Epithelial cell of prostate (primary cell): Measurements from ENCODE around the gene ATF6.
A peak's percentile ranks its signal among the peaks of the same experiment; 100 is the strongest.
"Not testable (repeated sequence)": the region's sequence is repeated elsewhere in the genome, so short reads cannot be mapped to it uniquely, and the experiment has no call there.

Experiments used
- DNase-seq: peaks from one replicate; pipeline ENCODE4 v3.0.0-alpha.2; 2011; ENCODE audit warnings: low read depth, low spot score
- H3K27ac ChIP-seq: fragments of 450-650 bp; 2 replicates; pipeline ENCODE4 v1.5.1; 2017; ENCODE audit warnings: mild to moderate bottlenecking

ATF6 gene

GRCh38 chr1:161766102-161766981 is at the start of gene ATF6:
TSS of gene ATF6 (plus strand) at chr1:161766320. CDS start at chr1:161766361, 41 bp downstream.
- DNase-seq: peak; percentile 74
- peak within 1 kb of the TSS; percentile 85 for H3K27ac ChIP-seq

GRCh38 chr1:161718559-161719324 is 47.4 kb upstream of the ATF6 start:
- DNase-seq: no peak
- no peak overlapping the region for H3K27ac ChIP-seq

GRCh38 chr1:161719325-161719611 is 46.9 kb upstream of the ATF6 start:
- no peak overlapping the region for H3K27ac ChIP-seq
- DNase-seq: no peak

GRCh38 chr1:161720422-161720821 is 45.7 kb upstream of the ATF6 start:
- DNase-seq: no peak
- no peak overlapping the region for H3K27ac ChIP-seq

GRCh38 chr1:161720956-161721737 is 45.0 kb upstream of the ATF6 start, which contains the start of gene FCRLB:
TSS of gene FCRLB (plus strand) at chr1:161721544. CDS start at chr1:161722673, 1,129 bp downstream.
- no peak within 1 kb of the TSS for H3K27ac ChIP-seq
- no peak for DNase-seq

GRCh38 chr1:161721738-161722343 is 44.3 kb upstream of the ATF6 start:
- no peak overlapping the region for H3K27ac ChIP-seq
- no peak for DNase-seq

- no peak for DNase-seq
- no peak overlapping the region for H3K27ac ChIP-seq
Observed at GRCh38 chr1:161722406-161722805, 43.7 kb upstream of the ATF6 start.

GRCh38 chr1:161723459-161724141 is 42.5 kb upstream of the ATF6 start:
- no peak overlapping the region for H3K27ac ChIP-seq
- DNase-seq: no peak

GRCh38 chr1:161725258-161725907 is 40.7 kb upstream of the ATF6 start:
- DNase-seq: not testable (repeated sequence)
- H3K27ac ChIP-seq: peak overlapping the region; percentile 92

- DNase-seq: no peak
Observed at GRCh38 chr1:161725908-161726472, 40.1 kb upstream of the ATF6 start.

GRCh38 chr1:161726473-161727255 is 39.5 kb upstream of the ATF6 start:
- no peak for DNase-seq
- H3K27ac ChIP-seq: peak overlapping the region; percentile 92

More at GRCh38 chr1:161725908-161726472, 40.1 kb upstream of the ATF6 start:
- H3K27ac ChIP-seq: peak overlapping the region; percentile 92

- DNase-seq: no peak
- peak overlapping the region; percentile 92 for H3K27ac ChIP-seq
Observed at GRCh38 chr1:161727256-161727924, 38.7 kb upstream of the ATF6 start.

GRCh38 chr1:161728376-161729226 is 37.5 kb upstream of the ATF6 start:
- no peak for DNase-seq

GRCh38 chr1:161730050-161730564 is 36.0 kb upstream of the ATF6 start:
- peak overlapping the region; percentile 92 for H3K27ac ChIP-seq

More at GRCh38 chr1:161728376-161729226, 37.5 kb upstream of the ATF6 start:
- peak overlapping the region; percentile 92 for H3K27ac ChIP-seq

GRCh38 chr1:161731241-161731640 is 34.9 kb upstream of the ATF6 start:
- peak overlapping the region; percentile 92 for H3K27ac ChIP-seq
- DNase-seq: no peak

More at GRCh38 chr1:161730050-161730564, 36.0 kb upstream of the ATF6 start:
- no peak for DNase-seq
